ENCODE measurements around the gene RRP9.

RRP9 gene

GRCh38 chr3:51897391-51897790, 44.3 kb downstream of the RRP9 start:
- H3K4me3 ChIP-seq (ENCODE audit: low read depth, low read length), result no peak overlapping the region
- no peak for DNase-seq (ENCODE audit: low read depth)
- no peak for TF ChIP-seq CTCF (IDR thresholded peaks at IDR 0.05; ENCODE audit: low read depth, low read length)
- TF ChIP-seq MYC (IDR thresholded peaks at IDR 0.05; ENCODE audit: low read depth, low read length), result no peak
- TF ChIP-seq POLR2A (IDR thresholded peaks at IDR 0.05; ENCODE audit: extremely low read depth, insufficient read length), result no peak
- no peak for TF ChIP-seq MAX (IDR thresholded peaks at IDR 0.05; ENCODE audit: low read depth, low read length)

- no peak for DNase-seq (ENCODE audit: low read depth)
- no peak for TF ChIP-seq CTCF (IDR thresholded peaks at IDR 0.05; ENCODE audit: low read depth, low read length)
- TF ChIP-seq POLR2A (IDR thresholded peaks at IDR 0.05; ENCODE audit: extremely low read depth, insufficient read length), result no peak
- TF ChIP-seq MYC (IDR thresholded peaks at IDR 0.05; ENCODE audit: low read depth, low read length), result no peak
- TF ChIP-seq MAX (IDR thresholded peaks at IDR 0.05; ENCODE audit: low read depth, low read length), result no peak
- H3K4me3 ChIP-seq (ENCODE audit: low read depth, low read length), result no peak overlapping the region
Measured at GRCh38 chr3:51896607-51897305, 44.9 kb downstream of the RRP9 start.

- TF ChIP-seq MYC (IDR thresholded peaks at IDR 0.05; ENCODE audit: low read depth, low read length) (no peak), MAX (IDR thresholded peaks at IDR 0.05; ENCODE audit: low read depth, low read length) (no peak), POLR2A (IDR thresholded peaks at IDR 0.05; ENCODE audit: extremely low read depth, insufficient read length) (no peak), CTCF (IDR thresholded peaks at IDR 0.05; ENCODE audit: low read depth, low read length) (no peak)
- no peak for DNase-seq (ENCODE audit: low read depth)
- H3K4me3 ChIP-seq (ENCODE audit: low read depth, low read length), result no peak overlapping the region
Measured at GRCh38 chr3:51894939-51895338, 46.8 kb downstream of the RRP9 start.

- H3K4me3 ChIP-seq (ENCODE audit: low read depth, low read length), result no peak overlapping the region
- no peak for DNase-seq (ENCODE audit: low read depth)
- TF ChIP-seq MAX (IDR thresholded peaks at IDR 0.05; ENCODE audit: low read depth, low read length), result no peak
Measured at GRCh38 chr3:51894391-51894790, 47.3 kb downstream of the RRP9 start.

GRCh38 chr3:51891242-51892039, 50.3 kb downstream of the RRP9 start:
- no peak for DNase-seq (ENCODE audit: low read depth)
- H3K4me3 ChIP-seq (ENCODE audit: low read depth, low read length), result no peak overlapping the region
- TF ChIP-seq CTCF (IDR thresholded peaks at IDR 0.05; ENCODE audit: low read depth, low read length), result no peak
- no peak for TF ChIP-seq MAX (IDR thresholded peaks at IDR 0.05; ENCODE audit: low read depth, low read length)
- no peak for TF ChIP-seq MYC (IDR thresholded peaks at IDR 0.05; ENCODE audit: low read depth, low read length)
- TF ChIP-seq POLR2A (IDR thresholded peaks at IDR 0.05; ENCODE audit: extremely low read depth, insufficient read length), result no peak

- no peak for DNase-seq (ENCODE audit: low read depth)
- TF ChIP-seq CTCF (IDR thresholded peaks at IDR 0.05; ENCODE audit: low read depth, low read length), result no peak
- H3K4me3 ChIP-seq (ENCODE audit: low read depth, low read length), result no peak overlapping the region
Measured at GRCh38 chr3:51888463-51889105, 53.1 kb downstream of the RRP9 start.
